ENCODE measurements around the gene TRERF1. TPM values are rescaled to one million over a fixed set of nuclear protein-coding genes. Genes with fewer than 3 reads are reported as not detected.
A peak's percentile ranks its signal among the peaks of the same experiment; 100 is the strongest.

TRERF1 gene
- total and polyA plus RNA-seq, 2 of the 8 experiments (the other 6 are each of a cell fraction or from before 2014, with no cell fraction given): 10.8 to 21.5 TPM

- Histone ChIP-seq H2AFZ (ENCODE audit: low read length) (no peak overlapping the region), H2AK5ac (ENCODE audit: low read depth, low read length) (peak overlapping the region; percentile 87; the same call in 1 of the 2 replicates), H4K20me1 (replicated peaks in 1 of 2; ENCODE audit: control insufficient read depth in 1 of 2, insufficient read depth in 2 of 2, low read length in 2 of 2) (peaks cover 2 to 3% of the 10 kb centered on the region in 2 experiments), H3K23me2 (ENCODE audit: low read depth, low read length) (no peaks in the 10 kb centered on the region), H3K9me3 (ENCODE audit: insufficient read depth in 2 of 2, low read depth in 1 of 2, low read length in 1 of 2) (no peaks in the 10 kb centered on the region), H3K4me3 (ENCODE audit: extremely low read depth in 1 of 4, insufficient read depth in 2 of 4, low read depth in 3 of 4, low read length in 4 of 4) (no peak overlapping the region), H2BK5ac (ENCODE audit: low read depth, low read length) (peak overlapping the region; percentile 60; the same call in 1 of the 2 replicates), H4K5ac (ENCODE audit: insufficient read length, low read depth, low read length) (no peak overlapping the region), H3K79me1 (ENCODE audit: low read depth, low read length) (peaks cover 3% of the 10 kb centered on the region), H3K4me2 (ENCODE audit: insufficient read depth in 1 of 2, low read depth in 2 of 2, low read length in 2 of 2) (peak overlapping the region; percentile 5 to 66; a peak in 3 of 4 replicates), H3K9ac (replicated peaks in 1 of 4; ENCODE audit: extremely low read depth in 1 of 4, low read depth in 3 of 4, low read length in 3 of 4) (no peak overlapping the region), H3K14ac (ENCODE audit: insufficient read length) (no peak overlapping the region), H2BK12ac (ENCODE audit: low read depth, low read length) (peak overlapping the region; percentile 13; the same call in 1 of the 2 replicates), H3K23ac (ENCODE audit: insufficient read length) (no peak overlapping the region), H3K36me3 (ENCODE audit: control insufficient read depth in 2 of 4, insufficient read depth in 4 of 4, low read length in 3 of 4) (peaks cover 0 to 2% (median 0%) of the 10 kb centered on the region in 4 experiments; a peak in 3 of 8 replicates), H3K27me3 (replicated peaks in 1 of 4; ENCODE audit: control insufficient read depth in 3 of 4, extremely low read depth in 1 of 4, insufficient read depth in 3 of 4, low read length in 3 of 4) (no peaks in the 10 kb centered on the region), H3K4me1 (replicated peaks in 1 of 4; ENCODE audit: control insufficient read depth in 3 of 4, insufficient read depth in 4 of 4, low read length in 3 of 4) (peaks cover 0 to 19% (median 9%) of the 10 kb centered on the region in 4 experiments; a peak in 6 of 7 replicates), H3K4ac (replicated peaks; ENCODE audit: insufficient read length, low read depth, low read length) (no peak overlapping the region), H2BK120ac (replicated peaks; ENCODE audit: low read depth, low read length) (no peak overlapping the region), H2BK20ac (ENCODE audit: low read length) (no peak overlapping the region), H3K56ac (replicated peaks; ENCODE audit: insufficient read length, low read depth, low read length) (no peak overlapping the region), H3K18ac (ENCODE audit: extremely low read depth, low read length) (0 out of 2 replicates have a peak overlapping the region, but pooled peaks have one; percentile 10), H4K91ac (replicated peaks; ENCODE audit: insufficient read length, low read length) (peak overlapping the region; percentile 2), H3K79me2 (ENCODE audit: control insufficient read depth in 1 of 2, insufficient read depth in 2 of 2, low read length in 2 of 2) (peaks cover 0 to 45% of the 10 kb centered on the region in 2 experiments; a peak in 3 of 4 replicates), H2BK15ac (ENCODE audit: low read length) (no peak overlapping the region), H4K8ac (ENCODE audit: extremely low read depth, insufficient read depth, low read length) (no peak overlapping the region; the same call in 1 of the 2 replicates), H3K27ac (ENCODE audit: low read depth, low read length) (no peak overlapping the region)
- TF ChIP-seq CBX8 (IDR thresholded peaks at IDR 0.05; ENCODE audit: borderline replicate concordance, low read depth, low read length) (no peak), JUND (IDR thresholded peaks at IDR 0.05; ENCODE audit: low read length) (peak; percentile 84)
- DNase-seq (ENCODE audit: low read depth in 1 of 2, low spot score in 2 of 2) (peak in 1 of 2 experiments; percentile 34), FAIRE-seq (no peak)
- ChIA-PET CTCF (ENCODE audit: partially characterized antibody) (interaction anchor here (0.6 to 2.4 kb wide), 8 partner anchors 10 to 465 kb away, joined by 3 to 7 read pairs (median 4); no protein-coding TSS in a partner anchor), POLR2A (ENCODE audit: partially characterized antibody) (interaction anchor here (0.9 kb wide), 1 partner anchor 10 kb away, joined by 3 read pairs; no protein-coding TSS in a partner anchor)
- WGBS, 2 experiments (ENCODE audit: extremely low coverage in 1 of 2, insufficient coverage in 1 of 2, insufficient read length in 1 of 2, insufficient replicate concordance in 2 of 2, low coverage in 1 of 2, low lambda C conversion rate in 2 of 2, missing lambda C conversion rate in 1 of 2): 67% methylated on average over 8 of the region's 8 CpGs; no CpG with 5 or more reads in 1 of the 2 experiments
These were observed 135.4 kb downstream of the TRERF1 start for GRCh38 chr6:42315991-42316970.

All from H1 (cell line).